IPS DF 19.7 (cell line): ENCODE measurements around the gene LRTM2.

Experiments used
- DNase-seq: peaks from one replicate; pipeline ENCODE4 v3.0.0-alpha.2; 2013; ENCODE audit warnings: low read depth, low spot score

Gene LRTM2

DNA sequence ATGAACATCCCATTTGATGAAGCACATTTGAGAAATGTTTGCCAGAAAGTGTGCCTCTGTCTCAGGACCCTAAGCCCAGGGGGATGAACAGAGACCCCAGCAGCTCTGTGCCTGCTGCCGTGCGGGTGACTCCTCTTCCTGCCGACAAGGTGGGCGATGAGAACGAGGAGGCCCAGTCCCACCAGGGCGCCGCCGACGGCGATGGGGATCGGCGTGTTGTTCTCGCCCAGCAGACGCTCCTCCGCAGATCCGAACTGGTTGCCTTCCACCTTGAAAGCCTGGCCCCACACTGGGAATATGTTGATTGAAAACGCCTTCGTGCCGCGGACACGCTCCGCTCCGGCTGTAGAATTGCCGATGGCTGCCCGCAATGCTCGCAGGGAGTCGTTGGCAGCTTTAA is 44.1 kb downstream of the LRTM2 start:
- DNase-seq: no peak

DNA sequence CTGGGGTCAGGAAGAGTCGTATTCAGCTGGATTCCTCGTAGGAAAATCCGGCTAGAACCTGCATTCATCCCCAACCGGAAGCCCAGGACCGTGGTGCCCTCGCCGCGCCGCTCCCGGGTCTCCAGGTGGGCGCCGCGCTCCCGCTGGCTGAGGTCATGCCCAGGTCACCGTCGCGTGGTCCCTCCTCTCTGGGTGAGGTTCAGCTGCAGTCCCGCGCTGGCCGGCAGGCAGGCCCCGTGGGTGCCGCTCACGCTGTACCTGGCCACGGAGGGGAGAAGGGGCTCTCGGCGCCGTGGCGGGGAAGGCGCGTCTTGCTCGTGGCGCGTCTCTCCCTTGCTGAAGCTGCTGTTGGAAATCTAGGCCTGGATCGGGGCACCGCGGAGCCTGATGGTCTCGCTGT is 44.5 kb downstream of the LRTM2 start:
- DNase-seq: no peak

DNA sequence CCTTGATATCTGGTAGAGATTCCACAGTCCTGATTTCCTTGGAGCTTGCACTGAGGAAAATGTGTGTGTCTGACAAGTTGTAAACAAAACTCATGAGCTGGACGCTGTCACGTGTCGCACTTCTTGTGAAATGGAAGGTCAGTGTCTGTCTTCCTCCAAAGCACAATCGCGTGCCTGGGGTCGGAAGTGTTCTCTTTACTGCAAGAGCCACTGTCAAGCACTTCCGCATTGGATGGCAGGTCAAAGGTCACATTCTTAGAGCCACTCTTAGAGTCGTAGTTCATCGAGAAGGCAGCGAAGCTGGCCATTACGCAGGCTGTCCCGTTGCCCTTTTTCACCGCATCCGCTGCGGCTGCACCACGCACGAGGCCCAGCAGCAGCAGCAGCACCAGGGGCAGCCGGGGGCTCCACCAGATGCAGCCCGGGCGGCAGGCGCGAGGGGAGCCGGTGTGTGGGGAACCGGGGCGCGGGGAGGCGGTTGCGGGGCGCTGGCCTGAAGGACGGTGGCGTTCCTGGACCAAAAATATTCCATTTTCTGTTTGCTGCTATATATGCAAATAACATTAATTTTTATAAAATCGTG is 45.0 kb downstream of the LRTM2 start:
- no peak for DNase-seq

DNA sequence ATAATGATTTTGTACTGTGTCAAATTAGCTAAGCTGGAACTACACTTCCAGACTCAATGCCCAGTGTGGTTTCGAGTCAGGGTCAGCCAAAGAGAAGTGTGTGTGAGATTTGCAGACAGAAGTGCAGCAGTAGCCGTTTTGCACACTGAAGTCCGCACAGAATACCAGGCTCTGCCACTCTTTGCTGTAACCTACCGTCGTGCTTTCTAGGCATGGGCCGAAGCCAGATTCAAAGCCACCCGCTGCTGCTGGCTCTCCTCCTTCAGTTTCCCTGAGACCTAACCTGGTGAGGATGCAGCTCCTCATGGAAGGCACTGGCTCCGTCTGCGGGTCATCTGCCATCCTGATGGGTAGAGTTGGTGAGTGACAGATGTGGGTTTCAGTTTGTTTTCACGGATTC is 48.8 kb downstream of the LRTM2 start:
- DNase-seq: no peak

DNA sequence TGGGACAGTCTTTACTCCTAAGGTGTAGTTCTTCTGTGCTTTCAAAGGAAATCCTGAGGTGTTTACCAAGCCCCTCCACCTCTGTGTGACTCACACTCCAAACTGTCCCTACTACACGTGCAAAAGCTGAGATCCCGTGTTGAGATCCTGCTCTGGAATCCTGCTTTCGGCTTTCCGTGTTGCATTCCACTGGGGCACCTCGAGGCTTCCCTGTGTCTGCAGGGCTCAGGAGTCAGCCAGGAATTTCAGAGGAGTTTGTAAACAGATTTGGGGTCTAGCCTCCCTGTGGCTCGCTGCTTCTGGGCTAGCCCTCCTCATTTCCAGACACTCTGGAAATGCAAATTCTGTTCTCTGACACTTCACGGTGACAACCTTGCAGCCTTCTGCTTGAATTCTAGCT is 49.7 kb downstream of the LRTM2 start:
- no peak for DNase-seq

DNA sequence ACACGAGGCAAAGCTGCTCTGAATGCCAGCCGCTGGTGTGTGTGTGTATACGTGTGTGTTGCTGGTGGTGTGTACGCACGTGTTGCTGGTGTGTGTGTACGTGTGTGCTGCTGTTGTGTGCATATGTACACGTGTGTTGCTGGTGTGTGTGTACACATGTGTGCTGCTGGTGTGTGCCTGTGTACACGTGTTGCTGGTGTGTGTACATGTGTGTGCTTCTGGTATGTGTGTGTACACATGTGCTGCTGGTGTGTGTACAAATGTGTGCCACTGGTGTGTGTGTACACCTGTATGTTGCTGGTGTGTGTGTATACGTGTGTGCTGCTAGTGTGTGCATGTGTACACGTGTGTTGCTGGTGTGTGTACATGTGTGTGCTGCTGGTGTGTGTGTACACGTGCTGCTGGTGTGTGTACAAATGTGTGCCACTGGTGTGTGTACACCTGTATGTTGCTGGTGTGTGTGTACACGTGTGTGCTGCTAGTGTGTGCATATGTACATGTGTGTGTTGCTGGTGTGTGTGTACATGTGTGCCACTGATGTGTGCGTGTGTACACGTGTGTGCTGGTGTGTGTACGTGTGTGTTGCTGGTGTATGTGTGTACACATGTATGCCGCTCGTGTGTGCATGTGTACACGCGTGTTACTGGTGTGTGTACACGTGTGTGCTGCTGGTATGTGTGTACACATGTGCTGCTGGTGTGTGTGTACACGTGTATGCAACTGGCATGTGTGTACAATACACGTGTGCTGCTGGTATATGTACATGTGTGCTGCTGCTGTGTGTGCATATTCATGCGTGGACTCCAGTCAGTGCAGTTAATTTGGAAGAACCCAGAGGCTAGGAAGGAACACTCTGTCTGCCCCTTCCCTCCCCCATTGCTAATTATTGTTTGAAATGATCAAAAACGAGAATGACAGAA is 50.9 kb downstream of the LRTM2 start:
- DNase-seq: no peak

DNA sequence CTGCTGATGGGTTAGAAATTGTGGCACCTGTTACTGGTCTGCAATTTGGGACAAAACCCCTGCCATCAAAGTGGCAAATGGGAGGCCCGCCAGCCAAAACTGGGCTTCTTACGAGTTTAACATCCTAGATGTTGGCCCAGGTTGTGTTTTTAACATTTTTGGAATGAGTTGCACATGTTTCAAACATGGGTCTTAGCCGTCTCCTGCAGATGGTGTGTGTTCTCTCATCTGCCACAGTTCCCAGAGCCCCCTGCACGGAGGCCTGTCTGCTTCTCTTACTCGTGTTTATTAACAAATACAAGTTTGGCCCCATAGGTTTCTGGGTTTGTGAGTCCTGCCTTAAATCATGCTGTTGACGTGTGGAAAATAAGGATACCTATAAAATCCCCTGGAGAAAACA is 51.6 kb downstream of the LRTM2 start:
- DNase-seq: no peak

DNA sequence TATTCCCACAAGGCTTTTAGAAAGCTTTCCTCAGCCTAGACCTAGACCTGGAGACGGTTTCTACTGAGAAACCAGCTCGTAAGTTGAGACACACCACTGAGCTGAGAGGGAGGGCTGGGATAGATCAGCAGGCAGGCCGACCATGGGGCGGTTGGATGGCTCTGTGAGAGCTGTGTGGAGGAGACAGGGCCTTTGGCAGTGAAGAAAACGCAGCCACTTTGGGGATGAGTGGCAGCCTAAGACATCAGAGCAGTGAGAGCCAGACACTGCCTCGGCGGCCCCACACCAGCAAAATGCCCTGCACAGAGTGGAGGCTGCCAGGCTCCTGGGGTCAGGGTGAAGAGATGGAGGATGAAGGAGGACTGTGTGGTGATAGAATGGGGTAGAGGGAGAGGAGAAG is 52.1 kb downstream of the LRTM2 start:
- no peak for DNase-seq

DNA sequence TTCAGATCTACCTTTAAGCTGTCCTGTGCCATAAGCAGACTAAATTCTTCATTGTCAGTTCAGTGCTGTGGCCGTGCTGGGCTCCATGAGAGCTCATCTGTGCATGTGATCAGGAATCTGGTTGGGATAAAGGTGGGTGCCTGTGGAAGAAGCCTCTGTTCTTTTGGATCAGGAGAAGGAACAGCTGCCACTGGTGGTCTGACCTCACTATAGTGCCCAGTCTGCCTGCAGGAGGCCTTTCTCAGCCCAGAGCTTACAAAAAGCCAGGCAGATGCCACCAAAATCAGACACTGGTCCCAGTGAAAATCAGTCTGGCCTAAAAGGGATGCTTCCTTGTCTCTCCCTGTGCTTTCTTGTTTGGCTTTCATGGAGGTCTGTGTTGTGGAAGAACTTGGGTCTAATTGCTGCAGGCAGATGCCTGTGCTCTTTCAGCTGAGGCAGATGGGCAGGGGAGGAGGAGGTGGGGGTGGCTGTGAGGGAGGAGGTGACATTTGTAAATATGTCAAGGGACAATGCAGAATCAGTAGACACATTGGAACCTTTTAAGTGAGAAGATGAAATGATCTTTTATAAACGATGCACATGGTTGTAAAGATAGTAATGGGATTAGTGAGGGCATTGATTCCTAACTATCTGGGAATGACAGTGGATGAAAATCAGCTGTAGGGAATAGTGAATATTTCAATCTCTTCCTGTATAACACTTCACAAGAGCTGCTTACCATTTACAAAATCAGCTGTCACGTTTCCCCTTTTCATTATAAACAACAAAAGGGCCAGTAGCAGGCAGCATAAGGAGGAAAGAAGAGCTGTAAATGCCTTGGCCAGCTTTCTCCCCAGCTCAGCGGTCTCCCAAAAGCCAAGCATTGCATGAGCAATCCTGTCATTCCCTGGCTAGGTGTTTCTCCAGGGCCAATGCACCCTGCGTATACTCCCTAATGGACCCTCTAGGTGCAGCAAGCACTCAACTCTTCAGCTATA is 53.5 kb downstream of the LRTM2 start:
- no peak for DNase-seq

DNA sequence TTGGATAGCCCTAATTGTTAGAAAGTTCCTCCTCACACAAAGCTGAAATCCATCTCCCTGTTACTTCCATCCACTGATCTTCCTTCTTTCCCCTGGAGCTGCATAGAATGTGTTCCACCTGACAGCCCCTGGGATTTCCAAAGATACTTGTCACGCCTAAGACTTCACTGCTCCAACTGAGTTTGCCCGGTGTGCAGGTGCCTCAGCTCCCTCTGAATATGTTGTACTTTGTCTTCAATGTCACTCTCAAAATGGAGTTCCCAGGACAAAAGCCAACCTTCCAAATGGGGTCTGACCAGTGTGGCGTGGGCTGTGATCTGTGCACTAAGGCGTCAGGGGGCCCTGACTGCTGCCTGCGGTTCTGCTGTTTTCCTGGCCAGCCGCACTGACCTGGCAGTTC is 55.2 kb downstream of the LRTM2 start:
- no peak for DNase-seq

DNA sequence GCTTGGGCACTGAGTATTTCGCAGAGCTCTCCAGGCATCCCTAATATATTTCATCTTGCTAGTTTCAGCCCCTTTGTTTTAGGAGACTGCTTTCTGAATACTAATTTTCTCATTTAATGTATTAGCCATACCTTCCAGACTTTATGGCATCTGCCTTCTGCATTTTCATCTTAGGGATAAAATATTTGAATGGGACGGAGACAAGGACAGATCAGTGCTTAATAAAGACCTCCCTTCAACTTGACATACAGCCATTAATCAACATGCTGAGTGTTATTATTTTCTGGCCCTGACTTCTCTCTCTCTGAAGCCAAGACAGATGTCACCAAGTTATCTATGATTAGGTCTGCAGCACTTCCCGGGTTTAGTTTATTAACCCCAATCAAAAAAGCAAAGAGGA is 55.7 kb downstream of the LRTM2 start:
- DNase-seq: no peak

DNA sequence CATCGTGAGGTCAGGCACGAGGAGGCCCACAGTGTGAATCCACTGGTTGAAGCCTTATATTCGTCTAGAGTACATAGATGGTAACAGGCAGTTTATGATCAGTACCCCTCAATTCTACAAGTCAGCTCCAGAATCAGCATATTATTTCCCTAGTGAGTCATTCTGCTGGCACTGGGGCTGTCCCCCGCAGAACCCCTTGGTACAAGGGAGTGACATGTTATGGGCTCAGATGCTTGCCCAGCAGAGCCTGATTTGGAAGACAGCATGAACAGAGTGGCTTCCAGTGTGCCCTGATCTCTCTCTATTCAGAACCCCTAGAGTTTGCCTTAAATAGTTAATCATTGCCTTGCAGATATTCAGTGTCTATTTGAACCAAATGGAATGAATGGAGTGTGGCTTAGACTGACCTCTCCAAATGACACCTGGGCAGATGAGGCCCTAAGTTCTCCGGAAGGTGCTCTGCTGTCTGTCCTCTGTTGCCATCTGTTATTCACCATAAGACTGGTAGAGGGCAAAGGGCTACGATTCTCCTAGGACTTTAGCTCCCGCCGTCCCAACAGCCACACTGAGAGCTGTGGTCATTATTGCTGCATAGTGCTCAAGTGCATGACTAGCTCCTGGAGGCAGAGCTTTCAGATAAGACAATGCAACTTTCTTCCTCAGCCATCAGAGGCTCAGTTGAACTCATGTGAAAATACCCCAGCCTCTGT is 57.0 kb downstream of the LRTM2 start:
- DNase-seq: no peak

DNA sequence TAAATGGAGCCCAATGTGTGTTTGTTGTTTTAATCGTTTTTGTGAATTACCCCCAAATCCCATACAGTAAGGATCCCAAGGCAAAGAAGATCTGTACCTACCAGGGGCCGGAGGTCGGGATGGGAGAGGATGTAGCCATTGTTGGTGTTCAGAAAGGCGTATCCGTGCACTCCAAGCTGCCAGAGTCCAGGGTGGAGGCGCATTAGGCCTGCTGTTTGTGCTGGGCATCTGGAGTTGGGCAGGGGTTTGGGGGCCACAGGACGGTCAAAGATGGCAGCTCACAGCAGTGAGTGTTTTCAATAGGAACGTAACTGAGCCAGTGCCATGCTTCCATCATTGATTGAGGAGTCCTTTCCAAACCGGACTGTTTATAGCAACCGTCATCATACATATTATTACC is 57.8 kb downstream of the LRTM2 start:
- DNase-seq: no peak

DNA sequence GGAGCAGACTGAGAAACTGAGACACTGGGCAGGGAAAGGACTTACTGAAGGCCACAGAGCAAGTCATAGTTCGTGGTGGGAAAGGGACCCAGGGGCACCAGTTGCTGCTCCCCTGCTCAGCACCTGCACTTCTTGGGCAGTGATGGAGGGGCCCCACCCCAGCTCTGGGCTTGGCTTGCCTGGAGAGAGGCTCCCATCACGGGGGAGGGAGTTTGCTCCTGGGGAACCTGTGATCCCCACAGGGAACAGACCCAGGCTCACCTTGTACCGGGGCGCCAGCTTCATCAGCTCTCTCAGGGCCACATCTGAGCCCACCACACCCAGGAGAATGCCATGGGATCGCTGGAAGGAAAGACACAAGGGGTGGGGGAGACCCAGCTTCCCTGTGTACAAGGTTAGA is 58.3 kb downstream of the LRTM2 start:
- no peak for DNase-seq

DNA sequence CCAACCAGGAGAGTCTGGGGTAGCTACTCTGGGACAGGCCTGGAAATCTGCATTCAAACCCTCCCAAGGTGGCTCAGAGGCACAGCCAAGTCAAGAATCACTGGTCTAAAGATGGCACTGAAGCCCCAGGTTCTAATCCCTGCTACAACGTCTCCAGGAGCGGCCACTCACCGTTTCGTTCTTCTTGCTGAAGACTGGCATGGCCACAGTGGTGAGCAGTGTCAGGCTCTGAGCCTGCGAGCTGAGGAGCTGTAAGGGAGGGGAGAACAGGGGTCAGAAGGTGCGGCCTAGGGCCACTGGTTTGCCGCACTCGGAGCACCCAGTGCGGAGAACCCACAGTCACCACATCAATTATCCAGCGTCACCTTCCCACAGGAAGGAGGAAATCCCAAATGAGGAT is 59.3 kb downstream of the LRTM2 start:
- DNase-seq: no peak

DNA sequence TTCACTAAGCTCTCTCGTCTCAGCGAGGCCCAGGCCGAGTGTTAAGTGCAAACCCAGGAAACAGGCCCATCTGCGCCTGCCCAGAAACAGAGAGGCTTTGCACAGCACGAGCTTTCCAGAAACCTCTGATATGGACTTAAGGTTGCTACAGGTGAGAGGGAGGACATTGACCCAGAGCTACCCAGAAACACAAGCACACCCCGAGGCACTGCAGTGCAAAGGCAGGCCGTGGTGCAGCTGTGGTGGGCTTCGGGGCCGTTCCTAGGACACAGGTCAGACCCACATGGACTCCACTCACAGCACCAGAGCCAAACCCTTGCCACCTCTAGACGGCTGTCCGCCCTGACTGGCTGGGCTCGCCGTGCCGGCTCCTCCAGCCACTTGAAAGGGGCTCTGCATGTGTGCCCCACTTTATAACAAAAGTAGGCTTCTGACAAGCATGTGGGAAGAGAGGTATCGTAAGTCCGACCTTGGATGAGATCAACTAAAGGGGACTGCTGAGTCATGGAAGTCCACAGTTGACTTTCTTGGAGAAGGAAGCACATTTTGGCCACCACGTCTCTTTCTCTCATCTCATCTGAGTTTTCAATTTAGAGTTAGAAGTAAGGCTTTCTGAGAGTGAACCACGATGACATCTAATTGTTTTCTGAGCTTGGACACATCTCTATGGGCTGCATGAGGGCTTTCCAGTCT is 59.9 kb downstream of the LRTM2 start:
- no peak for DNase-seq

DNA sequence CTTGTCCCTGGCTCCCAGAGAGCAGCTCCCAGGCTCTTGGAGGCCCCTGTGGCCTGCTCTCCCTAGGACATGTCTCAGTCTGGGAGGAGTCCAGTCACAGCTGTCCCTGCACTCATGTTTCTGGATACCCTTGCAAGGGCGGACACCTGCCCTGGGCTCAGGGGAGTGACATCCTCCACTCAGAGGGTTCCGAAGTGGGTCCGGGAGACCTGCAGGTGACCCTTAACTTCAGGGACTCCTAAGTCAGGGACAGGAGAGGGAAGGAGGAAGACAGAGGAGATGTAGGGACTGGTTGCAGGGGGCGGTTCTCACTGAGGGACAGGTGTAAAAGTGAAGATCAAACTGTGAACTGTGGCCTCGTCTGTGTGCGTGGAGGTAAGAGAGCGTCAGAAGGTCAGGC is 60.5 kb downstream of the LRTM2 start:
- DNase-seq: no peak

DNA sequence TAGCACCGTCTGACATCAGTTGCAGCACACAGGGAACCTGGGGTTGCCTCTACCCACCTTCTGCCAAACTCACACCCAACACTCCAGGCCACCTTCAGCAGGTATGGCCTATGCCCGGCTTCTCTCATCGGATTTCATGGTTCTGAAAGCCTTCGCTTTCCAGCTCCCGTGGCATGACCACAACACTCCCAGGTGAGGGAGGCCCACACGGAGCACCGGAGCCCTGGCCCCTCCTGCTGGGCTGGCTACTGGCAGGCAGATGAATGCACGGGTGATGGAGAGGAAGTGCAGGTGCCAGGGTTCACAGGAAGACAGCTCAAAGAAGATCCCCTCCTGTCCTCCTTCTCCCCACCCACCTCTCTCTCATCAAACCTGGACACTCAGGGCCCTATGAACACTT is 60.9 kb downstream of the LRTM2 start:
- no peak for DNase-seq

DNA sequence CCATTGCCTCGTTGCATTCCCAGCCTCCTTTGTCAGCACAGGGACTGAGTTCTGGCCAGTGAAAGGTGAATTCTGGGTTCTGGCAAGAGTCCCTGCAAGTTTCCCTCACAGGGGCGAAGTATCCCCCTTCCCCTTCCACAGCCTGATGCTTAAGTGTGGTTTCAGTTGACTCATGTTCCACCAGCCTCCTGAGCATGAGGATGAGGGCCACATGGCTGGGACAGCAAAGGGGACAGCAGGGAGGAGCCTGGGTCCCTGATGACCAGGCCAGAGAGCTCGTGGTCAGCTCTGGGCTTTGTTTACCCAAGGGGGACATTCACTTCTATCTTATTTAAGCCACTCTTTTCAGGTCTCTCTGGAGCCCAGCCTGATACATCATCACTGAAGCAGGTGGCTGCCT is 61.6 kb downstream of the LRTM2 start:
- no peak for DNase-seq

DNA sequence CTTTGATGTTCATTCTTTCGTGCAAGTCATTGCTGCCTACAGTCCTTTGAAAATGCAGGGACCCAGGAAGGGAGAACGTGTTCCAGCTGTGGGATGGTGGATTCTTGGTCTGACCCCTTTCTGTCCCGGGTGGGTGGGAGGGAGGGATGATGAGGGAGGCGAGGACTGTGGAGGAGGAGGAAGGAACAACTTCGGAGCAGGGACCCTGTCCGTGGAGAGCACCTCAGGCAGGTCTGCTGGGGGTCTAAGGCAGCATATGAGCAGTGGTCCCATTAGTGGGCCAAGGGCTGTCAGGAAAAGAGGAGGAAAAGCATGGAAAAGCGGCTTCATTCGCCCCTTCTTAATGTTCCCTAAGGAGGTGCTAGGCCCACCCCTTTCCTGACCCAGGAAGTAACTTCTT is 62.0 kb downstream of the LRTM2 start:
- no peak for DNase-seq

DNA sequence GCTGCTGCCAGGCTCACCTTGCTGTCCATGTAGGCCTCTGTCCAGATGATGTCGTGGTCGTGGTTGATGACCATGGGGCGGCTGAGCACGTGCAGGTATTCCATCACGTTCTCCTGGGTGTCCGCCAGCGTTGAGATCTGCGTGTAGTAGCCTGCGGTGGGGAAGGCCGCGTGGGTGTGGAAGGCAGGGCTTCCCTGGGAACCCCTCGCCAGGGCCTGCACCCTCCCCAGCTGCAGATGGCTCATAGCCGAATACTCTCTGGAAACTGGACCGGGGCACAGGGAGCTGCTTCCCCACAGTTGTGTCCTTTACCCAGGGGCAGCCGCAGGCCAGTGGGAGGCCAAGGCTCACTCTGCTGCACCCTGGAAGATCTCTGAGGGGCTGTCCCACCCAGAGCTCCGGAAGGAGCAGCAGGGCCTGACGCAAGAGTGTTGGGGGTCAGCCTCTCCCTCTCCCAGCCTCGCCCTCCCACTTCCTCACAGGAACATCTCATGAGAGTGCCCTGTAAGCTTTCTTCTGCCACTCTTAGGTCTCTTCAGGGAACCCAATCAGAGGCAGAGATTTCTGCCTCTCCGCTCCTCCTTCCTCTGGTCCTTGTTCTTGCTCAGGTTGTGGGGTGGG is 62.6 kb downstream of the LRTM2 start:
- DNase-seq: no peak
